GM19023 (cell line): ENCODE measurements around the gene LUZP1.

ENCODE experiments used
- ATAC-seq: cut with Tn5 transposase; IDR thresholded peaks from one replicate; pipeline ENCODE4 v1.9.1; 2021; ENCODE audit warnings: mild to moderate bottlenecking, moderate library complexity; ENCODE audit not compliant: unreplicated experiment

LUZP1 gene

DNA sequence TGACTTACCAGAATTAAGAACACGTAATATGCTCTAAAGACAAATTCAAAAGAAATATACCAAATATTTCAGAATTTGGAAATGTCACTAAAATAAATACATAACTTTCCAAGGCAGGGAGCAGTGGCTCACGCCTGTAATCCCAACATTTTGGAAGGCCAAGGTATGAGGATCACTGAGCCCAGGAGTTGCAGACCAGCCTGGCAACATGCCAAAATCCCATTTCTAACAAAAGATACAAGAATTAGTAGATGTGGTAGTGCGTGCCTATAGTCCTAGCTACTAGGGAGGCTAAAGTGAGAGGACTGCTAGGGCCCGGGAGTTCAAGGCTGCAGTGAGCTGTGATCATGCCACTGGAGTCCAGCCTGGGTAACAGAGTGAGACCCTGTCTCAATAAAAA, 11.7 kb downstream of the LUZP1 start:
- no peak for ATAC-seq

DNA sequence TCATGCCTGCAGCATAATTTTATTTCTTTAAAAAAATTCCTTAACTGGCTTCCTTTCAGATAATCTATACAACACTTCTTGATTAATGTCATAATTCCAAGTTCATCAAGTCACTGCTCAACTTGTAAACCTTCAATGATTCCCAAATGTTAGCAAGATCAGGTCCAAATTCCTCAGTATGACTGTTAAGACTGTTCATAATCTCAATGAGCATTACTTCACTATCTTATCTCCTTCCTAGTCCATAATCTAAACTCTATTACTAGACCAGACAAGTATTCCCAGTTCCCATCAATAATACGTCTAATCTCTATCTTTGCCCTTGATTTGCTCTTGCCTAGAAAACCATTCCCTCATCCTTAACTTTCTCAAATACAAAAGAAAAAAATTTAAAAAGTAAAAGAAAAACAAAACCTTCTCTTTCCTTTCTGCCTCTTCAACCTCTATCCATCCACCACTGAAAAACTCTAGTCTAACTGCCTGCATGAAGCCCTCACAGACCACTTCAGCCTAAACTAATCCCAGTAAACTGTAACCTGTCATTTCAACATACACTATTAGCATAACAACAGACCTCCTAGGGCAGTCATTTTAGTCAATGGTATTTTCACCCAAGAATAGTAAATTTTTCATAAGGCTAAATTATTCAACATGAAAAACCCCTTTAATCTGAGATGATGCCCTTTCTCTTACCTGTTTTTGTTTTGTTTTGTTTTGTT, 15.5 kb downstream of the LUZP1 start:
- ATAC-seq = no peak

DNA sequence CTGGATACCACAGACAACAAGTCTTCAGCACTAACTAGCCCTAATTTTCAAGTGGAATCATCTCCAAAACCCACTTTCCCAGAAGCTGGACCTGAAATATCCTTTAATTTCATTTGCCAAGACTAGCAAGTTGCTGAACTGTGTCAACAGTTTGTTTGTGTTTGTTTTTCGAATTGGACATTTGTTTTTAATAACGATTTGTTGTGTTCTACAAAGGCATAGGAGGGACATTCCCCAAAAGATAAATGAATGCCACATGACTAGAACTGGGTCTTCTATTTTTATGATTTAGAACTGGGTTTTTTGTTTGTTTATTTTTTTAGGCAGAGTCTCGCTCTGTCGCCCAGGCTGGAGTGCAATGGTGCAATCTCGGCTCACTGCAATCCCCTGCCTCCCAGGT, 17.9 kb downstream of the LUZP1 start:
- ATAC-seq = no peak

DNA sequence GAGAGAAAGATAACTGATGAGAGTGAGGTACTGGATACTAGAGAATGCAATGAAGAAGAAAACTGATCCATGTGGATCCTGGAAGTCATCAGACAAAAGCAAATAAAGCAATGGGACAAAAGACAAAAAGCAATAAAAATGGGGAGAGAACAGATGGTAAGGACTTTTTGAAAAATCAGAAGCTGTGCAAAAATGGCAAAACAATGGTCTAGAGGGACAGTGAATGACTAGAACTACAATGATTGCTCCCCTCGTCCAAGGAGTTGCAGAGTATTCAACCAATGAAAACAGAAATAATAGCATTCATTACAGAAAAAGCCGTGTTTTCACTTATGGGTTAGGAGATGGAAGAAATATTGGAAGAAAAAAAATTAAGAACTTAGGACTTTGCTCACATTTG, 18.5 kb downstream of the LUZP1 start:
- ATAC-seq = no peak

DNA sequence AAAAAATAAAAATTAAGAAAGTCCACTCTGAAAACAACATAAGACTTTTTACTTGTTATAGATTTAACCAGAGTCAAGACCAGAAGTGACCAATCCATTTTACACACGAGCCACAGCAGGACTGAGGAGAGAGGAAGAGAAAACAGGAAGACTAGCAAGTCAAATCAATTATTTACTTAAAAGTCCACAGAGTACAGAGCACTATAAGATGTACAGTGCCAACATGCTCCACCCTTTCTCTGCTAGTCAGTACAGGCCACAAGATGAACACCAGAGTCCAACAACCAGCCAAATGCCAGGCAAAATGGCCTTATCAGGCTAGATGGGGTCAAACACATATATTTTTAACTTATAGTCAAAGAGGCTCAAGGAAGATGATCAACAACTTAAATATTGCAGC, 19.5 kb downstream of the LUZP1 start:
- no peak for ATAC-seq

DNA sequence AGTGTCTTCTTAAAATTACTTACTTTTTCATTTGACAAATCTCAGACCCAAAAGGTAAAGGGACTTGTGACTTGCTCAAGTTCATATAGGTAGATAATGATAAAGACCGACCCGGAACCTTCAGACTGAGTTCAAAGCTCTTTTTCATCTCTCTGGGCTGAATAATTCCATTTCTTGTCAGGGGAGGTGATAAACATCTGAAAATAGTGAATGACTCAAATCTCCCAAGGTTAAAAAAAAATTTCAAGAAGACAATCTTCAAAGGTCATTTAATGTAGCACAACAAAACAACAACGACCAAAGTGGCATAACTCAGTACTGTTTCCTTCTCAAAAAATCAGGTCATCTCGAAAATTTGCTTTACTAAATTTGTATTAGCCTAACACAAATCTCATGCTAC, 20.6 kb downstream of the LUZP1 start:
- ATAC-seq = no peak

DNA sequence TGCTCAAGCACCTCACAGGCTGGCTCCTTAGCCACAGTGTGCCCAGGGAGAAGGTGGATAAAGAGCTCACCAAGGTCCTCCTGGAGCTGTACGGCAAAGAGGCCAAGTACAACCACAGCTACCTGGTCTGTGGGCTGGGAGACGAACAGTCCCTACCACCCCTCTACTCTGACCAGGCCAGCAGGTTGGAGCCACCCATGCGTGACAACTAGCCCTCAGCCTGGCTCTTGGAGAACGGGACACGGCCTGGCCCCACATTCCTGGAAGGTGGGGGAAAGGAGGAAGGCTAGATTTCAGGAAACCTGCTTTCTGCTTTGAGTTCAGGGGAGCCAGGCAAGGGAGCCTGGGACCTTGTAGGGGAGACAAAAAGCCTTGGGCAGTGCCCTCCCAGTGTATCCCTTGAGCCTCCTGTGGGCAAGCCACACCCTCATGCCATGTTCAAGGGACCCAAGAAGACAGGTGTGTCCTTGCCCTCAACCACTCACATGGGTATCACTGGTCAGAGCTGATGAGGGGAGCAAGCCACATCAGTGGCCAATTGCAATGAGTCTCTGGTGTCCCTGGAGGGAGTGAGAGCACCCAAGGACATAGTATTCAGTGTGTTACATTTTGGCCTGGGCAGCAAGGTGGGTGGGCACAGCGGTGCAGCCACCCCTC, 27.6 kb downstream of the LUZP1 start:
- no peak for ATAC-seq

DNA sequence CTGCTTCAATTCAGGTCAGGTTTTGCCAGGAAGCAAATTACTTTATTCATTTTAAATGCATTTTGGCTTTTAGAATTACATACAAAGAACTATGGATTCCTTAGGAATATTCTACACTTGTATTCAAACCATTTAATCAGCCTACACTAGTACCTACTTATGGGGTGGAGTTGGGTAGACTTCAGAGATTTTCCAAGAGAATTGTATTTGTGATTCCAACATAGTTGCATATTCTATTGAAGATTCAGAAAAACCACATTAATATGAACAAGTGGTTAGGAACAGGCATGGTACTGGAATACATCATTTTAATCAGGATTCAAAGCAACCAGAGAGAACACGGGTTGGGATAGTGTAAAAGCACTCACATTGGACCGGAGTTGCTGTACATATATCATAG, 33.4 kb downstream of the LUZP1 start:
- ATAC-seq = no peak

DNA sequence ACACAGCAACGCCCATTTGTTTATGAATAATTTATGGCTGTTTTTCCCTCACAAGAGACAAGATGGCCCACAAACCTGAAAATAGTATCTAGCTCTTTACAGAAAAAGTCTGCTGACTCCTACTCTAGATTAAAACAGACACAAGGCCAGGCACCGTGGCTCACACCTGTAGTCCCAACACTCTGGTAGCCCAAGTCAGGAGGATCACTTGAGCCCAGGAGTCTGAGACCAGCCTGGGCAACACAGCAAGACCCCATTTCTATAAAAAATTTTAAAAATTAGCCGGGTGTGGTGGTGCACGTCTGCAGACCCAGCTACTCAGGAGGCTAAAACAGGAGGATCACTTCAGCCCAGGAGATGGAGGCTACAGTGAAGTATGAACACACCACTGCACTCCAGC, 34.6 kb downstream of the LUZP1 start:
- no peak for ATAC-seq

DNA sequence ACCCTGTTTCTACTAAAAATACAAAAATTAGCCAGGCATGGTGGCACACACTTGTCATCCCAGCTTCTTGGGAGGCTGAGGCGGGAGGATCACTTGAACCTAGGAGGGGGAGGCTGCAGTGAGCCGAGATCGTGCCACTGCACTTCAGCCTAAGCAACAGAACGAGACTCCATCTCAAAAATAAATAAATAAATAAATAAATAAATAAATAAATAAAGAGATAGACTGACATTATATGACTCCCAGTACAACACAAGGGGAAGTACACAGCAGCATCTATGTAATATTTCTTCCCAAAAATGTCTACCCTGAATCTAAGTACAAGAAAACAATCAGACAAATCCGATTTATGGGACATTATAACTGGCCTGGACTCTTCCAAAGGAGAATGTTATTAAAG, 35.1 kb downstream of the LUZP1 start:
- ATAC-seq = no peak

DNA sequence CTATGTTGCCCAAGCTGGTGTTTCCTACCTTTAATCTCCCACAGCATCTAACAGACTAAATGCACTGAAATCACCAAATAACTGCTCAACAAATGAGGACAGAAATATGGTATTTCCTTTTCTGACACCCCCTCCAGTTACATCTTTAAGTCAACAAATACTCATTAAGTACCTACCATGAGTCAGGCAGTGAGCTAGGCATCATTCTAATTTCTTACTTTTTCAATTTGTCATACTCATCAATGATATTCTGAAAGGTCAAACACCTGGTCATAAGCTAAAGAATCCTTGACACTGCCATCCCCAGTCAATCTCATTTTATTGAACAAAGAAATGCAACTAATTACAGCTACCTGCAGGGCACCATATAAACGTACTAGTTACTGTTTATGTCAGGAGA, 36.6 kb downstream of the LUZP1 start:
- no peak for ATAC-seq

DNA sequence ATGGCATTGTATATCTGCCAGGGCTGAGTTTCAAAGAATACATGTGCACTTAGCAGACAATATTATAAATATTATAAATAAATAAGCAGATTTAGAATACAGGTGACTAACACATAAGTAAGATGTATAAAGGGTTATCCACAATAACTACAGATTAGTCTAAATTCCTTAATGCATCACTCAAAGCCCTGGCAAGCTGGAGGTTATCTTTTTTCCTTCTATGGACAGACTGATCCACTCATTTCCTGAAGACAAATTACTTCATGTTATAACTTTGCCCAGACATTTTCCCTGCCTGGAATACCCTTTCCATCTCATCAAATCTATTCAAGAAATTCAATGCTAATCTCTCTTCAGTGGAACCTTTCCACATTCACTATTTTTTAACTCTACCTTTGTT, 38.8 kb downstream of the LUZP1 start:
- no peak for ATAC-seq

DNA sequence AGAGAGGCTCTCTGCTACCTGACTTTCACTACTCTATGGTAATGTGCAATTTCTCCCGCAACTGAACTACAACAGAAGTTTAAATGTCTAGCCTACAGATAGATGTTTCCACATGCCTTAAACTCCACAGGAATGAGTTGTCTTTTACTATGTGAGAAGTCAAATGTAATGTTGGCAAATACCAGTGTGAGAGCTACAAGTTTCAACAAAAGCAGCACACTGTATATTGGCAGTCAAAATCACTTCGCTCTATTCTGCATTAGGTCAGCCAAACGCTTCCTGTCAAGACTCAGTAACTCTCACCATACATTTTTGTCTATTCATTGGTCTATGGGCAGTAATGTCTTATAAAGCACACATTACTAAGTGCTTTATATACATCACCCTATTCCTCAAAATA, 41.9 kb downstream of the LUZP1 start:
- ATAC-seq = no peak

DNA sequence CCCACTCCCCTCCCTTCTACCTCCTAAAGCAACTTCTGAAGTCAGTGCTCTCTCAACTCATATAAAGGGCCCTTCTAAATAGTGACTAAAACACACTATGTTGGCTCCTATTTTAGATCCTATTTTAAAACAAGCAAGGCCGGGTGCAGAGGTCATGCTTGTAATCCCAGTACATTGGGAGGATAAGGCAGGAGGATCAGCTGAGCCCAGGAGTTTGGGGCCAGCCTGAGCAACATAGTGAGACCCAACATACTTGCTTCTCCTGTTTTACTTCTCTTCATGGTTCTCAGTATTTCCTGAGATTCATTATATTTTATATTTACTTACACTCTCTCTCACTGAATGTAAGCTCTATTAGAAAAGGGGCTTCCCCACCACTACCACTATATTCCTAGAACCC, 42.5 kb downstream of the LUZP1 start:
- ATAC-seq = no peak

DNA sequence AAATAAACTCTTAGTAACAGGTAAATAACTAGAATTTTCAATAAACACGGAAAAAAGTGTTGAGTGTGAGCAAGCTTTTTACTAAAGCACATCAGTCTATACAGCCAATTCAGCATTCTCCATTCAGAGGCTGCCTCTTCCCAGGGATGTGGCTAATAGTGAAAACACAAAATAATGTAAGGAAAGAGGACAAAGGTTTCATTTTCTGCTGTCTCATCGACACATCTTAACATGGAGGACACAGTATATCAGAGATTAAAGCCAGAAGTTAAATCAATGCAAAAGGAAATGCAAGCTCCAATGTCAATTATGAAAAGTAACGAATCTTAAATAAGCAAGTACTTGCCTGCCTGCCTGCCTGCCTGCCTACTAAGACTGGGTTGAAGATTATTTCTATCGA, 43.2 kb downstream of the LUZP1 start:
- no peak for ATAC-seq

DNA sequence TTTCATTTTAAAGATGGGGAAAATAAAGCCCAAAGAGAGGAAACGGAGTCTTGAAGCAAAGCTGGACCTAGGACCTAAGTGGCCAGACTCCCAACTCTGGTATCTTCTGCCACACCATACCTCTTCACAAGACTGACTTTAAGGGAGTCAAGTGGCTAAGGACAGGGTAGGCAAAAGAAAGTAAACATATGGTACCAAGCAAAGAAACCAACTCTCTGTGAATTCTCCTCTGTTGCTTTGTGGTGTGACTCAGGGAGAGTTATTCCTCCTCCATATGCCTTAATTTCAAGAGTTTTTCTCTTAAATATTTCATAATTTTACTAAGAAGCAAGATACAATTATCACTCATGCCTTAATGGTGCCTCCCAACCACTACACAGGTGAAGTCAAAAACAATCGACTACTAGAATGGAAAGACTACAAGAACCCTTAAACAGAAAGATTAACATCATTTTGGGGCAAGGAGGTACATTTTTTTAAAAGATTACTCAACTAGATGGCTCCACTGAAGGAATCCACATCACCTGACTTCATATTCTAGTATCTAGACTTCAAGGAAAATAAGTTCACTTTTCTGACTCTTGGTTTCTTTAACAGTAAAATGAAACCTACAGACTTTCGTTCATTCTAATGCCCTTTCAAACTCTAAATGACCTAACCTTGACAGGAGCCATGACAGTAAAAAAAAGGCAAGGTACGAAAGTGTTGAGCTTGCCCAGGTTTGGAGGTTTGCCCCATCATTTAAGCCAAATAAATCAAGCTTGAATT, 44.2 kb downstream of the LUZP1 start:
- ATAC-seq = no peak

DNA sequence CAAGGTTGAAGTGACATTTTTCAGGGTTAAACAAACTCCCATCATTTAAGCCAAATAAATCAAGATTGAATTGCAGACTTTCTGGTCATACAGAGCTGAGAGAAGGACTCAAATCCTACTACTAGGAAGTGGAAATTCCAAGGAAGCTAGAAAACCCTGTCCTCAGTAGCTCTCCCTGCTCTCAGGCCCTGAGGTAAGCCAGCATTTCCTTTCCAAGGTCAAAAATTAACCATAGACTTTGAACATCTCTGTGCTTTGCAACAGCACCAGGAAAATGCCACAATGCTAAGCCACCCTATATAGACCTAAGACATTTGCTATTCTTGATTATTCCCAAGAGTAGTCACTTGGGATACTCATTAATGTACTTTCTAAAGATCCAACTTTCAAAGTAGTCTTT, 45.1 kb downstream of the LUZP1 start:
- no peak for ATAC-seq

DNA sequence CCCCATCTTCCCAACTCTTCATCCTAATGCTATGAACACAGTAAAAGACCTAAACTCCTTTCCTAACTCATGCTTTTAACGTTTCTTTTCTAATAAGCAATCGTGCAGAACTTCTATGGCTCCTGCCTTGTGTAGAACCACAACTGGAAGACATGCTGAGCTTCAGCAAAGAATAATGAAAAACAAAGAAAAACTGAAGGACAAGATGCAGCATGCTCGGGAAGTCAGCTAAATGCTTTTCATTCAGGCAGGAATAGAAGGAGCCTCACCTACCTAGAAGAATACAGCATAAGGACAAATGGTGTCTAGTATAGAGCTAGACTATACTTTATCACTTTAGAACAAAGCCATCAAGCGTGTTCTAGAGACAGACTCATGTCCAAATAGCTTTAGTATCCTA, 45.9 kb downstream of the LUZP1 start:
- ATAC-seq = no peak

DNA sequence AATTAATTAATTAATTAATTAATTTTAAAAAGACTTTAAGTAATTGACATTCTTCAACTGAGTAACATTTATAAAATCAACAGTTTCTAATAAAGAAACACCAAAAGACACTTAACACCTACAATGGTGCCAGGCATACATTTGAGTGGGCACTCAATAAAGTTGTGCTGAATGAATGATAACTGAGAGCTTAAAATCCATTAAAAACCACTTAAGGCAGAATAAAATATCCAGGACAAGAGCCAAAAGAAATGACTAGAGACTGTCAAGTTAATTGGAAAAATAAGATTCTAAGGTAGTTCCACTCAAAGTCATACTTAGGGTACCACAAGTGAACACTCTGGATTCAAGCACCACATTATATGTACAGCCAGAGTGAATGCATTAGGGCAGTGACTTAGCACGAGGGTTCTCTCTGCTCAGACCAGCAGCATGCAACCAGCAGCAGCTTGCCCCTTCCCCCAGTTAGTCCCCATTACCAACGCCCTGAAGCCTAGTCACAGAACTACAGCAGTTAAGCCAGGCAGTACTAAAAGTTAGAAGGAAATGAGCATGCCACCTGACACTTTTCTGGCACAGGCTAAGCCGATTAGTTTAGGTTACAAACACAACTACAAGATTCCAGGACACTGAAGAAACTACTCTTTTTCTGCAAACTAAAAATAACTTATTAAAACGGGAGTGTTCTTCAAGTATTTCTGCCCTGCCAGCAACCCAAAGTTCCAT, 46.5 kb downstream of the LUZP1 start:
- no peak for ATAC-seq

DNA sequence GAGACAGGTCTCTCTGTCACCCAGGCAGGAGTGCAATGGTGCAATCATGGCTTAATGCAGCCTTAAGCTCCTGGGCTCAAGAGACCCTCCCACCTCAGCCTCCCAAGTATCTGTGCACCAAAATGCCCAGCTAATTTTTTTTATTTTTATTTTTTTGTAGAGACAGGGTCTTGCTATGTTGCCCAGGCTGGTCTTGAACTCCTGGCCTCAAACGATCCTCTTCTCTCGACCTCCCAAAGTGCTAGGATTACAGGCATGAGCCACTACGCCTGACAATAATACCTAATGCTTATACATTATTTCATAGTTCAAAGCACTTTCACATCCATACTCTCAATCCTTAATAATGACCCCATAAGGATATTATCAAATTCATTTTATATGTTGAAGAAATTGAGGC, 48.3 kb downstream of the LUZP1 start:
- no peak for ATAC-seq

DNA sequence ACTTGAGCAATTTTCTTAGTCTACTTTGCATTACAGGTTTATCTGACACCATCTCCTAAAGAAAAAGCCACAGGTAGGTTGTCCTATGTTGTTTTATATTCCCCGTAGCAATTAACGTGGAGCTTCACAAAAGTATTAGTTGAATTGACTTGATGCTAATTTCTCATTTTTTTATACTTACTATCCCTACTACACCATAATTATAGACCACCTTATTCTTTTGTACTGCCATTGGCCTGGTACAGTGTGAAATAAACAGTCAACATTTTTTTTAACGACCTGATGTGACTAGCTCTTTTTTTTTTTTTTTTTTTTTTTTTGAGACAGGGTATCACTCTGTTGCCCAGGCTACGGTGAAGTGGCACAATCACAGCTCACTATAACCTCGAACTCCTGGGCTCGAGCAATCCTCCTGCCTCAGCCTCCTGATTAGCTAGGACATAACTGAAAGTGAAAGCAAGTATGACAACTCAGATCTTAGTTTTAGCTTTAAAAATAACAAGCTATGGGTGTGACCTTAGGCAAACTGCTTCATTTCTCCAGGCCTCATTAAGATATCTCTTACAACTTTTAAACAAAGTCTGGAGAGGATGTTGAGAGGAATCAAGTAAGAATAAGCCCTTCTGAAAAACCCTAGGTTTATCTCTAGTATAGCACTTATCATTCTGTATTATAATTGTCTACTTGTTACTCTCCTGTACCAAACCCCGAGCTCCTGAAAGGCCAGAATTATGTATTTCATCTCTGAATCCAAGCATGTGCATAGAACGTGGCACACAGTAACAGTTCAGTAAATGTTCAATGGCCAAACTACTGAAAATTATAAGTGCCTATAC, 49.5 kb downstream of the LUZP1 start:
- no peak for ATAC-seq
